NCI-H2107 (cell line): ENCODE results near the gene NPAS3.

Experiments used
- DNase-seq: peaks from one replicate; lab custom pipeline; 2025; lab: John Stamatoyannopoulos, UW

NPAS3 gene

GRCh38 chr14:33793398-33794110, 854.9 kb downstream of the NPAS3 start:
- no peak for DNase-seq

GRCh38 chr14:33794791-33795305, 856.2 kb downstream of the NPAS3 start:
- no peak for DNase-seq

- DNase-seq, result no peak
Observed at GRCh38 chr14:33796356-33796755, 857.7 kb downstream of the NPAS3 start.

DNA sequence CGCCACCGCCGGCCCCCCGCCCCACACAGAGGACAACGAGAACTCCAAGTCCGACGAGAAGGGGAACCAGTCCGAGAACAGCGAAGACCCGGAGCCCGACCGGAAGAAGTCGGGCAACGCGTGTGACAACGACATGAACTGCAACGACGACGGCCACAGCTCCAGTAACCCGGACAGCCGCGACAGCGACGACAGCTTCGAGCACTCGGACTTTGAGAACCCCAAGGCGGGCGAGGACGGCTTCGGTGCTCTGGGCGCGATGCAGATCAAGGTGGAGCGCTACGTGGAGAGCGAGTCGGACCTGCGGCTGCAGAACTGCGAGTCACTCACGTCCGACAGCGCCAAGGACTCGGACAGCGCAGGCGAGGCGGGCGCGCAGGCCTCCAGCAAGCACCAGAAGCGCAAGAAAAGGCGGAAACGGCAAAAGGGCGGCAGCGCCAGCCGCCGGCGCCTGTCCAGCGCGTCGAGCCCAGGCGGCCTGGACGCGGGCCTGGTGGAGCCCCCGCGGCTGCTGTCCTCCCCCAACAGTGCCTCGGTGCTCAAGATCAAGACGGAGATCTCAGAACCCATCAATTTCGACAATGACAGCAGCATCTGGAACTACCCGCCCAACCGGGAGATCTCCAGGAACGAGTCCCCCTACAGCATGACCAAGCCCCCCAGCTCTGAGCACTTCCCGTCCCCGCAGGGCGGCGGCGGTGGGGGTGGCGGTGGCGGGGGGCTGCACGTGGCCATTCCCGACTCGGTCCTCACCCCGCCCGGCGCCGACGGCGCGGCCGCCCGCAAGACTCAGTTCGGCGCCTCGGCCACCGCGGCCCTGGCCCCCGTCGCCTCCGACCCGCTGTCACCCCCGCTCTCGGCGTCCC, 861.3 kb downstream of the NPAS3 start:
- no peak for DNase-seq

DNA sequence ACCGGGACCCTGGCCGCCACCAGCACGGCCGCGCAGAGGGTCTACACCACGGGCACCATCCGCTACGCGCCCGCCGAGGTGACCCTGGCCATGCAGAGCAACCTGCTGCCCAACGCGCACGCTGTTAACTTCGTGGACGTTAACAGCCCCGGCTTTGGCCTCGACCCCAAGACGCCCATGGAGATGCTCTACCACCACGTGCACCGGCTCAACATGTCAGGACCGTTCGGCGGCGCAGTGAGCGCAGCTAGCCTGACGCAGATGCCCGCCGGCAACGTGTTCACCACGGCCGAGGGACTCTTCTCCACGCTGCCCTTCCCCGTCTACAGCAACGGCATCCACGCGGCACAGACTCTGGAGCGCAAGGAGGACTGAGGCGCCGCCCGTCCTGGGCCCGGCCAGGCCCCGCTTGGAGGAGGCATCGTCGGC, 862.1 kb downstream of the NPAS3 start:
- no peak for DNase-seq

DNA sequence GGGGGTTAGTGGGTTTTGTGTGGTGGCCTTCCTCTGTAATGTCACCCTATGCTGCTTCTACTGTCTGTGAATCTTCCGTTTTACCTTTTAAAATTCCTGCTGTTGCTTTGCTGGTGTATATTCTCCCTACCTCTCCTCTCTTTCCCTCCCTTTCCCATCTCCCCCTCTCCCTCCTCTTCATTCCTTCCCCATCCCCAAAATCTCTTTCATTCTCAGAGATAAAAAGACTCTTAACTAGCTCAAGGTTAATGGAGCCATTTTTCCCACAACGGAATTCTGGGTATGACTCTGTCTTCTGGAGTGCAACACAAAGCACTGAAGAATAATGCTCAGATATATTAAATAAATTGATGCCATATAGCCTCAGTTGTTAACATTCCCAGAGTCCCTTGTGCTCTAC, 864.1 kb downstream of the NPAS3 start:
- DNase-seq, result no peak

DNA sequence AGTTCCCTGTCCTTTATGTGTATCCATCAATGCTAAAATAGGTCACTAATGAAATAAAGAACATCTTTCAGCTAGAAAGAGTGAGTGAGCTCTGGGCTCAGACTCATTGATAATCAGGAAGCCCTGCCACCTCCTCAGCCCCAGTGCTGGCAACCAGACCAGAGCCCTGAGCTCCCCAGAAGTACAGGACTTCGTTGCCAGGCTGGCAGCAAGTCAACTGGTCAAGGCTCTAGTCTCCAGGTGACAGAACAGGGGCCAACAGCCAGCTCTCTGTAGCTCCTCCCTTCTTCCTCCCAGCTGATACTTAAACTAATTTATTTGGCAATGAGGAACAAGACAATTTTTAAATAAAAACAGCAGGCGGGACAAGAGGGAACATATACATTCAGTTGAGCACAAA, 866.9 kb downstream of the NPAS3 start:
- no peak for DNase-seq

GRCh38 chr14:33806905-33807304, 868.2 kb downstream of the NPAS3 start:
- DNase-seq, result no peak

- DNase-seq, result no peak
Observed at GRCh38 chr14:33808187-33808586, 869.5 kb downstream of the NPAS3 start.

DNA sequence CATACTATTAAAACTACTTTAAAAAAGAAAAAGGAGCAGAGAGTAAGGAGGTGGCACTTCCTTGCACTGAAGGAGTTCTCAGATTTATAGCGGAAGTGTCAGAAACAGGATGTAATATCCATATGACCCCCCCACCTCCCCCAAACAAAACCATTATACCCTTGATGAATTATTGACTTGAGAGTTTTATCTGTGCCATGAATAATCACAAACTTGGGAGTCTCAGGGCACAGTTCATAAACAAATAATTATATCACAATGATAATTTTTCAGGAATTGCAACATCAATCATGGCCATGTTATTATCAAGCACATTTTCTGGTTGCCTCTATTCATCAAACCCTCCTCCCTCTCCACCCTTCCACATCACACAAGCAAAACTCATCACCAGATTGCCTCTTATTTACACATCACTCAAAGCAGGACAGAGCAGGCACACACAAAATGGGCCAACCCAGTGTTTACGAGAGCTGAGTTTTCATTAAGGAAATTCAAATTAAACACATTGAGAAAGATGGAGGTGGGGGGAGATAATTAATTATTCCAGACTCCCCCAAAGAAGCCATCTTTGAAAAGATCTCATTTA, 870.8 kb downstream of the NPAS3 start:
- DNase-seq, result no peak

GRCh38 chr14:33810308-33810707, 871.6 kb downstream of the NPAS3 start:
- DNase-seq, result peak; percentile 56

- no peak for DNase-seq
Observed at GRCh38 chr14:33811721-33812120, 873.0 kb downstream of the NPAS3 start.

DNA sequence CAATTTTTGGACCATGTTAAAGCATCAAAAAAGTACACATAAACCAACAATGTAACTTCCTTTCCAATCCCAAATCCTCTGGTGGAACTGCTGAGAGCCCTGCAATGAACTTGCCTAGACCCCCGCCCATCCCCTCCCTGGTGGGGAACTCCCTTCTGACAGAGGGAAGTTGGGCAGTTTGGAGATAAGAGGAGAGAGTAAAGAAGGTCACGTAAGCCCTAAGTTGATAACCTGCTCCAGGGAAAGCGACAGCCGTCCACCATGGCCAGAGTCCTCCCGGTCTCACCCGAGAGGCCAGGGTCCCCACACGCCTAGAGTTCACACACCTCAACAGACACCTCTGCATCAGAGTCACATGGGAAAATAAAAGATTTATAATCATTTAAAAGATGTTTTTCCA, 873.5 kb downstream of the NPAS3 start:
- DNase-seq, result no peak

DNA sequence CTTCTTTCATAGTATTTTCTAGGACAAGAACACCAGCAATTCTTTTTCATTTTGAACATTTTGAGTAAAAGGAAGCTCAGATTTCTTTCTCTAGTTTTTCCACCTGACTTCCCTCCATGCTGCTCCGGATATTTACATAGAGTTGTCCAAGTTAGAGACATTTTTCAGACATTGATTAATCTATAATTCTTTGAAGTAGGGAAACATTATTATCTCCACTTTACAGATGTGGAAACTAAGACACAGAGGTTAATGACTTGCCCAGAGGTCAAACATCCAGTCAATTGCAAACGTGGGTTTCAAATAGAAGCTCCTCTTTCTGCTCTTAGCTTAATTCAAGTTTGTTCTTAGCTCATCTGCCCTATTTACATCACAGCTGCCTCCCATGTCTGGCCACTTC, 873.9 kb downstream of the NPAS3 start:
- DNase-seq, result no peak

GRCh38 chr14:33814010-33814409, 875.3 kb downstream of the NPAS3 start:
- DNase-seq, result no peak

DNA sequence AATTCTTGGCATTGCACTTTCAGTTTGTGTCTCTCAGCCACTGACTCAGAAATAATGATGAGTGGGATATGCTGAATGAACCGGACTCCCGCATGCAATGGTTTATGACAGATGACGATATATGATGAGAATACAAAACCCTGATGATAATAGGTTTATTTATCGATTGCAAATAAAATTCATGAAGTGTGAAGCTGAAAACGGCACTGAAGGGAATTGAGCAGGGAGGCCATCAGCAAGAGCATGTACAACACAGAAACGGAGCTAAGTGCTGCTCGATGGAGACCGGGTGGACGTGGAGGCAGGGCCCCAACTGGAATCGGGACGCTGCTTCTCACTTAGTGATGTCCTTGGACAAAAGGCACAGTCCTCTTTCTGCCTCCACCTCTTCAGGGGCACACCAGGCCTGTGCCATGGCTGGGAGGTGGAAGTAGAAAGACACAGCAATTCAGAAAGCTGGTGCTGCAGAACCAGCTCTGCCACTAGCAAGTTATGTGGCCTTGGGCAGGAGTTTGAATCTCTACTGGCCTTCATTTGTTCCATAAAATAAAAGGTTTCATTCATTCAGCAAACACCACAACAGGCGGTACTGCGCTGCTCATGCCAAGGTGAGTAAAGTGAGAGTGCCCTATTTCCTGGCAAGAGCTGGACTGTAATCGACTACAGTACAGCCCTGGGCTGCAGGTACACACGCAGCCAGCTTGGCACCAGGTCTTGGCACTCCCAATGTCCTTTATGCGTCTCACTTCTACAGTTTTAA, 895.2 kb downstream of the NPAS3 start:
- DNase-seq, result no peak

DNA sequence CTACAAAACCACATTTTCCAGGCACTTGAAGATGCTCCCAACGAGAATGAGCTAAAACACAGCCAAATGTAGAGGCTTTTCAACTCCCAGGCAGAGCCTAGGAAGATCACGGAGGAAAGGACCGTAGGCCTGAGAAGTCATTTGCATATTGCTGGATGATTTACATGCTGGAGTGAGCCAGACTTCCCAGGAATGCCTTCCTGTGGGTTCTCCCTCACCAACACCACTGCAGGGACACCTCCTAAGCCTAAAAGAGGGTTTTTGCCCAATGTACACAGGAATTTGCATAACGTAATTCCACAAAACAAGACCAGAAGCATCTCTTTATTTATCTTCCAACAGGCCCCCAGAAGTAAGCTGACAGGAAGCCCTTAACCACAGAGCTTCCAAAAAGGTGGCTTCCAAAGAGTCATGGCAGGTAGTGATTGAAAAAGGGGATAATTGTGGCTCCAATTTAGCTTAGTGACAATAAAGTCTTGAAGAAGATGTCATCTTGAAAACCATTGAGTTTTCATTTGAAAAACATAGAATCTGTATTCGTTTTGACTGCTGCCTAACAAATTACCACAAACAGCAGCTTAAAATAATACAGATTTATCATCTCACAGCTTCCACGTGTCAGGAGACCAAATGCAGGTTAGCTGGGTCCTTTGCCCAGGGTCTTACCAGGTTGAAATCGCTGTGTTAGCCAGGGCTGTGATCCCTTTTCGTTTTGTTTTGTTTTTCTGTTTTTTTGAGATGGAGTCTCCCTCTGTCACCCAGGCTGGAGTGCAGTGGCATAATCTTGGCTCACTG, 896.0 kb downstream of the NPAS3 start:
- no peak for DNase-seq

- DNase-seq, result no peak
Observed at GRCh38 chr14:33835261-33835655, 896.6 kb downstream of the NPAS3 start.

DNA sequence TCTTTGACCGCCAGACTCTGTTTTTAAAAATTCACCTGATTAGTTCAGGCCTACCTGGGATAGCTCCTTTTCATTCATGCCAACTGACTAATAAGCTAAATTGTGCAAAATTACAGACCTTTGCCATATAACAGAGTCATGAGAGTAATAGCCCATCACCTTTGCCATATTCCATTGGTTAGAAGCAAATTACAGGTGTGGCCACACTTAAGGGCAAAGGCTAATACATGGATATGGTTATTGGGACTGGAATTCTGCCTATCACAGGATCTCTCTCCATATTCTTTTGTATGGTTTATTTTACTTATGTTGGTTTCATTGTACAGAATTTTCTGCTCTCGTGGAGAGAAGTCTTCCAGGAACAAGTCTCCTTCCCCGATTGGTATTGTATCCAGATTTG, 897.0 kb downstream of the NPAS3 start:
- no peak for DNase-seq

DNA sequence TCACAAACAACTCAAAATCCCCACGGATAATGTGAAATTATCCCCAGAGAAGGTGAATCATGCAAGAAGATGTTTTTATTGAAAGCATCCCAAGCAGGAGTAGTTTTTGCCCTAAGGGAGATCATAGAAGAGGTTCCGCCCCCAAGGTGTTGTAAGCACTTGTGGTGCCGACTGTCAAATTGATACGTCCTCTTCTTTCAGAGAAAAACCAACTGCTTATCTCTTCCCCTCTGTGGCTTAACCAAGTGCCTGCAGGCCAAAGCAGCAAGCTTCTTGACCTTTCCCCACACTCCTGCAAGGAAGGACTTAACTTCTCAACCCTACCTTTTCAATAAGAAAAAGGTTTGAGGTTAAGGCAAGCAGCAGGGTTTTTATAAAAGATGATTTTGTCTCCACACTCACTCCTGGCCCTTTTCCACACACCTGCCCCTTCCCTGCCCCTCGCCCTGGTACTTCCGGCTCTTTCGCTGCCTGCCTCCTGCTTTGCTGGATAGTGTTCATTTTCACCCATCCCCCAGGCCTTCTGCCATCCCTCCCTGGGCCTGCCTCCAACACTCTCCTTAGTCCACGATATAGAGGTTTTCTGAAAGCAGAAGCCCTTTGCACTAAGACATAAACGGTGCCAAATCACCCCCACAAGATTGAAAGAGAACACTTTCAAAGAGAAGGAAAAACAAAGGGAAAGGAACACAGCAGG, 897.7 kb downstream of the NPAS3 start:
- peak; percentile 51 for DNase-seq
